NCI-H1930 (cell line): ENCODE data around the gene TANGO2.
A peak's percentile ranks its signal among the peaks of the same experiment; 100 is the strongest.

ENCODE experiments used
- DNase-seq, 2 experiments: peaks; one replicate each; lab custom pipeline; 2025; lab: John Stamatoyannopoulos, UW

The TANGO2 gene

DNA sequence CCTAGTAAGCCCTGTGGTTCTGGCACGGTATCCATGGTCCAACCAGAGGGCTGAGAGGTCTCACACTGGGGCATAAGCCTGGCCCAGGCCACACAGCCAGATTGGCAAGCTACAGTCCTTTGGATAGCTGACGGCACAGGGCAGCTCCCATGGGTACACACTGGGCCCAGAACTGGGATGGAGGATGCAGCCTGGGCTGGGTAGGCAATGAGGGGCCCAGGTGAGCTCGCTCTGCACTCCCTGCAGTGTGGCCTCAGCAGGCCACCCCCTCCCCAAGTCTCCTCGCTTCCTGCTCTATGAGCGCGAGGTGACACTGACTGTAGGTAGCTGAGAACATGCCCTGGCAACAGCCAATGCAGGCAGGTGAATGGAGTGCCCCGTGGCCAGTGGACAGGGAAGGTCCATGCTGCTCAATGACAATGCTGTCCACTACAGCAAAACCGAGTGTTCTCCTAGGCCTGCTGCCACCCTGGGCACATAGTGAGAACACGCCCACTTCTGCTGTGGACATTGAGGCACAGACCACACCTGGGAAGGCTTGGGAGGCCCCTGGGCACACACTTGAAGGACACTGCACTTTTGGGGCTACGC lies 8.1 kb upstream of the TANGO2 start:
- no peak for DNase-seq

- DNase-seq, result peak; percentile 15 to 17
Observed at GRCh38 chr22:20013382-20013871, 7.5 kb upstream of the TANGO2 start.

- no peak for DNase-seq
Observed at GRCh38 chr22:20014526-20015186, 6.3 kb upstream of the TANGO2 start.

DNA sequence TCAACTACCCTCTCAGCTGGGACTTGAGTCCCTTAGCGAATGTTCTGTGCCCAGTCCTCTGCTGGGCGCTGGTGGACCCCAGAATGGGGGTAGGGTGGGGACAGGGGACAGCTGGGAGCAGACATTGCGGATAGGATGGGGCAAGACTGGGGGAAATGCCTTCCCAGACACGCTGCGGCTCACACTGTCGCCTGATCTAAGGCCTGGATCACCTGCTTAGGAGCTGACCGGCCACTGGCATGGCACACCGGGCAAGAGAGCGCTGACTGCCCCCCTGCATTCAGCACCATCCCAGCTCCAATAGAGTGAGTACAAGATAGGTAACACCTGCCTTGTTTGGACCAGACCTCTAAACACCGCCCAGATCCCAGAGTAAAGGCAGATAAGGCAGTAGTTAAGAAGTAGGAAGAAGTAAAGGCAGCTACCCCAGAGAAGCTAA lies 5.7 kb upstream of the TANGO2 start:
- DNase-seq, result no peak

- DNase-seq, result no peak
Observed at GRCh38 chr22:20015971-20016733, 4.8 kb upstream of the TANGO2 start.

GRCh38 chr22:20016734-20017621 lies 3.9 kb upstream of the TANGO2 start, which contains the start of gene ARVCF:
Gene ARVCF (minus strand): TSS chr22:20016823. CDS start chr22:19990794, 26,029 bp downstream.
- peak; percentile 64 to 94 for DNase-seq

DNA sequence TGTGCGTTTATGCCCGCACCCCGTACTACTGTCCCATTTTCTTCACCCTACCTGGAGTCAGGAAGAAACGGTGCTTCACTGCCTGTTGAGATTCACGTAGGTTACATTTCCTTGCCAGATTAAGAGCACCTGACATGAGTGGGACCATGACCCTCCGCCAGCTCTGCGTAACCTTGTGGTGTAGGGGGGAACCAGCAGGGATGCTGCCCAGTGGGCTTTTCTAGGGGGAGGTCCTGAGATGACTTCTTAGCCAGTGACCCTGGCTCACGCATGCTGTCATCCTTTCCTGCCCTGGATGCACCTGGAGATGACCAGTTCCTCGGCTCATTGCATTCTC lies 3.3 kb upstream of the TANGO2 start:
- DNase-seq, result no peak

DNA sequence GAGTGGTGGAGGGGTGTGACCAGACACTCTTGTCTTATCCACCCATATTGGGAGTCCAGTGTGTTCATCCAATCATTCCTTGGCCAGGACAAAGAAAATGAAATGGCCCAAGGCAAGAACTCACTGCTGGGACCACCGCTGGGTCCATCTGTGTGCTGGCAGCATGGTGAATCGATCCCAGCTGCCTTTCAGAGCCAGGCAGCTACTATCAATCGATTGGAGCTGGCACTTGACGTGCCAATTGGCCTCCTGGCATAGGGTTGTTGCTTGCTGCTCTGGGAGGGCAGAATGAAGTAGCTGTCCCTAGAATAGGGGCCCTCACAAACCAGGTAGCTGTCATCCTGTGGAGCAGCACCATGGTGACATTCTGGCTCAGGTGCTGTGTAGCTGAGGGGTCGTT lies 2.9 kb upstream of the TANGO2 start:
- no peak for DNase-seq

GRCh38 chr22:20019661-20020532 lies 1.0 kb upstream of the TANGO2 start:
- no peak for DNase-seq

- no peak for DNase-seq
Observed at GRCh38 chr22:20021196-20022181, 579 bp downstream of the TANGO2 start.

DNA sequence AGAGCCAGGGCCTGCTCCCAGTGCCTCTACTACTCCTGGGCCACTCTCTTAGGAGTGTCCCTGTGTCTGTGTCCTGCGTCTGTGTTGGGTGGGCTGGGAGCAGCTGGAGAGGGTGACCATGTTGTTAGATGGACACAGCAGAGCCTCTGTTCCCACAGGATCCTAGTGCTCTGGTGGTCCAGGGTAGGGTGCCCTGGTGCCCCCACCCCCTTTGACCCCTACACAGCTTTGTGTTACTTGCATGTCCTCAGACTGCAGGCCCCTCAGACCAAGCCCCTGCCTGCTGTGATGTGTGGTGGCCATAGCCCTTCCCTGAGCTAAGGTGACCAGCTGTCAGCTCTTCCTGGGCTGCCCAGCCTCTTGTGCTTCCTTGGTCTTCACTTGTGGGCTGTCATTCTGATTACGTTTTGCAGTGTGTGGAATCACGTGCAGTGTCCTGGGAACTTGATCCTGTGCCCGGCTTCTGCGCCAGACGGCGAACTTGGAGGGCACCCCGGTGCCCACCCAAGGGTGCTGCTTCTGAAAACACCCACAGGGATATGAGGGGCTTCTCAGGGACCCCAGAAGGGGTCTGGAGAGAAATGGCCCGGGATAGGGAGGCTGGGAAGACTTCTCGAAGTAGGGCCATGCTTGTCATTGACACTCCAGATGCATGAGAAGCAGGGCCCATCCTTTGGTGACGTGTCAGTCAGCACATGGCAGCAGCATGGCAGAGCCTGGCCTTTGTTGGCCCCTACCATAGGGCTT lies 1.5 kb downstream of the TANGO2 start:
- no peak for DNase-seq

DNA sequence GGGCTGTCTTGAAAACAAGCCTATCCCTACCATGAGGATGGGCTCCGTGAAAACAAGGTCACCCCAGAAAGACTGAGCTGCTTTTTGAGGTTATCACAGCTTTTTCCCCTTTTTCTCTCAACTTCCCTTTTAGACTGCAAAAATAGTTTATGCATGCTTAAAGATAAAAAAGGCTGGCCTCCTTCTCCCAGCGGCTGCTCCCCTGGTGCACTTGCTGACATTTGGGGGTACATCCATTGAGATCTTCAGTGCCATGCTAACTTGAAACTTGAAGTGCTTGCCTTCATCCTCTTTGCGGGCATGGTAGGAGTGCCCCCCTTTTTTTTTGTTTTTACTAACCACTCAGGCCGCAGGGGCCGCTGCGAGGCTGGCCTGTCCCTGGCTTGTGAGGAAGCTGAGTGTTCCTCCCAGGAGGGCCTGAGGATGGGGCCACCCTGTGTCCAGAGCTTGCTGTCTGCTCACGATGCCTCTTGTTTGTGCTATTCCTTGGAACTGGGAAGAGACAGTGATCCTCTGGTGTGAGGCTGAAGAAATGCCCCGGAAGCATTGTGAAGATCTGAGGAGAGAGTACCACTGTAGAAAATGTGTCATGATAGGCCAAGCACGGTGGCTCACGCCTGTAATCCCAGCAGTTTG lies 2.2 kb downstream of the TANGO2 start:
- DNase-seq, result no peak

- DNase-seq, result no peak
Observed at GRCh38 chr22:20024225-20024624, 3.3 kb downstream of the TANGO2 start.

DNA sequence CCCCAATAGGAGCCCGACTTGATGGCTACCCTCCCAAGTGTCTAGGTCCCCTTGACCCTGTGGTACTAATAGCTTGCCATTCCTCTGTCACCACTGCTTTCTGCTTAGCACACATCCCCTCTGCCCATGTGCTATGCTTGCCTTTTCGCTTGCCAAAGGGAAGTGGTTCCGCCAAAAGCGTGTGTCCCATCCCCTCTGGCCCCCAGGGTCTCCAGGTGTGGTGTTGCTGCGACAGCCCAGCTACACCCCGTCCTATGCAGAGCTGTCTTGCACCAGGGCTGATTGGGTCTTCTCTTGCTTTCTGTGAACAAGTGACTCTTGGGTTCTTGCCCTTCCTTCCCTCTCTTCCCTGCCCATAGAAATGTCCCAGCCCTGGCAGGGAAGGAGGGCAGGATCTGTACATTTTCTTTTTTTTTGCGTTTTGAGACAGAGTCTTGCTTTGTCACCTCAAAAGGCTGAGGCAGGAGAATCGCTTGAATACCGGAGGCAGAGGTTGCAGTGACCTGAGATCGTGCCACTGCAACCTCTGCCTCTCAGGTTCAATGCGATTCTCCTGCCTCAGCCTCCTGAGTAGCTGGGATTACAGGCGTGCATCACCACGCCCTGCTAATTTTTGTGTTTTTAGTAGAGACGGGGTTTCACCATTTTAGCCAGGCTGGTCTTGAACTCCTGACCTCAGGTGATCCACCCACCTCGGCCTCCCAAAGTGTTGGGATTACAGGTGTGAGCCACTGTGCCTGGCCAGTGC lies 3.9 kb downstream of the TANGO2 start:
- DNase-seq, result no peak

DNA sequence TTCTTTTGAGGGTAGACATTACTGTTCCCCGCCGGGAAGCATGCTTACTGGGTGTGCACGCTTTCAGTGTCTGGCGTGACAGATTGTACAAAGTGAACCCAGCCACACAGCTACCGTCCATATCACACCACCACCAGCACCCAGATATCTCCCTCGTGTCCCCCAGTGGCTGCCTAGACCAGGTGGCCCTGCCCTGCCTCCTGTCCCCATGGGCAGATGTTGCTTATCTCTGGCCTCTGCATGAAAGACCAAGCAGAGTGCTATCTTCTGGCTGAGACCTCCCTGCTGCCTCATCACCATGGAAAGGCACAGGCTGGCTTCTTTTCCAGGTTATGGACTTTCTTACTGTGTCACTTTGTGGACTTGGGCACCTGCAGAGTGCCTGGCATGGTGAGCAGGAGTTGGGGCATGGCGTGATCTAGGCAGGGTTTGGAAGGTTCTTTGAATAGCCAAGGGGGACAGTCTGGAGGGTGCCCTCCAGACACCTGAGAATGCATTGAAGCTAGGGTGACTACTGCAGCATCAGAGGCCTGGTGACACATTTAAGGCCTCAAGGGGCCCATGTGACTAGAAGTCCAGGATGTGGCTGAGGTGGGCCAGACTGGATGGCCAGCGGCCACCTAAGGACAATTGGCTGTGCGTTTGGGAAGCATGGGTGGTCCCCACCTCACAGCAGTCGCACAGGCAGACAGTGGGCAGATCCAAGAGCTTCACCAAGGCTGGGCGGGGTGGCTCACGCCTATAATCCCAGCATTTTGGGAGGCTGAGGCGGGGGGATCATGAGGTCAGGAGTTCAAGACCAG lies 4.7 kb downstream of the TANGO2 start:
- DNase-seq, result no peak

- no peak for DNase-seq
Observed at GRCh38 chr22:20026204-20026908, 5.4 kb downstream of the TANGO2 start.
